Panc1 (cell line): Measurements from ENCODE around the gene TRRAP. TPM values are rescaled to one million over a fixed set of nuclear protein-coding genes. Genes with fewer than 3 reads are reported as not detected.

Experiments used
- ATAC-seq: fragments of 200-7000 bp; cut with Tn5 transposase; 2 replicates; pipeline ENCODE4 v1.9.1; 2020; ENCODE audit warnings: mild to moderate bottlenecking, moderate library complexity
- BruUV-seq: library from RNA; stranded (reverse); fragments of 400-500 nt; replicated peaks from 2 replicates; lab custom pipeline; 2021; lab: Mats Ljungman, UMichigan
- CTCF ChIA-PET: fragments of 300-600 bp; sonication (Branson Sonifier 250); formaldehyde crosslinking; loops from one replicate; lab custom pipeline; 2022; ENCODE audit warnings: antibody characterized with exemption; lab: Charles Lee
- POLR2A ChIA-PET: fragments of 300-600 bp; sonication (Branson Sonifier 250); formaldehyde crosslinking; loops from one replicate; lab custom pipeline; 2022; ENCODE audit warnings: antibody characterized with exemption; lab: Charles Lee
- DNase-seq: peaks from one replicate; pipeline ENCODE4 v3.0.0-alpha.2; 2010; ENCODE audit warnings: low read depth, low spot score
- H3K27ac ChIP-seq: 2 replicates; pipeline ENCODE4 v1.5.1; 2011; ENCODE audit warnings: mild to moderate bottlenecking, low read length, inconsistent platforms
- H3K27me3 ChIP-seq: fragments of 200-500 bp; sonication (Bioruptor generic); 2 replicates; pipeline ENCODE4 v1.6.0; 2014; ENCODE audit warnings: low read length, inconsistent platforms; ENCODE audit not compliant: control insufficient read depth, insufficient read depth
- H3K36me3 ChIP-seq: fragments of 200-500 bp; sonication (Bioruptor generic); 2 replicates; pipeline ENCODE4 v1.5.1; 2014; ENCODE audit warnings: inconsistent platforms, mild to moderate bottlenecking, low read length, moderate library complexity; ENCODE audit not compliant: control insufficient read depth, insufficient read depth
- H3K4me1 ChIP-seq: 2 replicates; pipeline ENCODE4 v1.5.1; 2011; ENCODE audit warnings: inconsistent platforms, mild to moderate bottlenecking, low read length, moderate library complexity; ENCODE audit not compliant: control insufficient read depth, insufficient read depth
- H3K4me3 ChIP-seq, 2 experiments: 2 replicates each; pipeline ENCODE4 v1.5.1; 2011 to 2012; ENCODE audit warnings: low read depth in 2 of 2, low read length in 2 of 2, mild to moderate bottlenecking in 2 of 2, inconsistent platforms in 1 of 2, moderate library complexity in 1 of 2
- H3K9me3 ChIP-seq: fragments of 200-500 bp; sonication (Bioruptor generic); 2 replicates; pipeline ENCODE4 v1.5.1; 2014; ENCODE audit warnings: low read depth, mild to moderate bottlenecking, inconsistent platforms, low read length, moderate library complexity; ENCODE audit not compliant: control insufficient read depth, insufficient read depth
- POLR2AphosphoS5 ChIP-seq: IDR thresholded peaks from 2 replicates; pipeline ENCODE4 v1.6.1; 2012; ENCODE audit warnings: mild to moderate bottlenecking, low read depth, low read length, moderate library complexity
- REST ChIP-seq, 2 experiments: IDR thresholded peaks; 2 replicates each; pipeline ENCODE4 v1.6.1; 2011 to 2012; ENCODE audit warnings: low read depth in 2 of 2, control low read depth in 1 of 2, low read length in 1 of 2, mild to moderate bottlenecking in 1 of 2, moderate library complexity in 1 of 2; ENCODE audit not compliant: insufficient read depth in 1 of 2
- SIN3A ChIP-seq: IDR thresholded peaks from 2 replicates; pipeline ENCODE4 v1.6.1; 2012; ENCODE audit warnings: low read depth, mild to moderate bottlenecking, low read length, moderate library complexity, borderline replicate concordance; ENCODE audit not compliant: insufficient read depth
- TCF7L2 ChIP-seq: IDR thresholded peaks from 2 replicates; pipeline ENCODE4 v1.6.1; 2011; ENCODE audit warnings: mild to moderate bottlenecking, low read depth, low read length, inconsistent platforms
- in situ Hi-C: cut with HindIII; loops from 2 replicates; pipeline ENCODE4 v1.10.0; 2016; ENCODE audit warnings: low sequenced_read_pairs, low pct_unique_long_range_greater_than_20kb
- intact Hi-C: fragments of 100-400 bp; cut with micrococcal nuclease; formaldehyde crosslinking; loops from one replicate; pipeline ENCODE4 v1.10.0; 2022; ENCODE audit not compliant: unreplicated experiment
- total RNA-seq: library from RNA; stranded (reverse); gene quantifications from one replicate; pipeline ENCODE4 v1.2.1, GENCODE V29; 2021; ENCODE audit not compliant: unreplicated experiment
- TF ChIP-seq, protein P1 (sequence below): fragments of 450-650 bp; IDR thresholded peaks from 2 replicates; pipeline ENCODE4 v1.5.1; 2017; ENCODE audit warnings: mild to moderate bottlenecking

The TRRAP gene
- total RNA-seq, 1 experiment from 2014 or later, result 44.9 TPM

DNA sequence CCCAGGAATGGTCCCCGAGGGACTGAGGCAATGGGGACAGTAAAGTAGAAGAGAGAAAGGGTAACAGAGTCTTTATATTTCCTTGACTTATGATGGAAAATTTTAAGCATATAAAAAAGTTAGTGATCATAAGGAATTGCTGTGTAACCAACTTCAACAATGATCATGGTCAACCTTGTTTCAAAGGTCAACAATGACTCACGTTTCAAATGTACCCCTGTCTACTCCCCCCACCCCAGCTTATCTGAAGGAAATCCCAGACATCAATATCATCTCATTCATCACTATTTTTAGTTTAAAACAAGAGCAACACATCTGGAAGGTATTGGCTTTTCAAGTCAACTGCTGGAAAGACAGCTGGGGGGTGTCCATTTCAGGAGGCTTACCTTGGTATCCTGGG is 172.6 kb downstream of the TRRAP start:
- no peaks in the 10 kb centered on the region for H3K27me3 ChIP-seq
- H3K9me3 ChIP-seq, result no peaks in the 10 kb centered on the region
- no peaks in the 10 kb centered on the region; the same call in 1 of the 2 replicates for H3K4me1 ChIP-seq
- in situ Hi-C loops, result no loop called here
- CTCF ChIA-PET, result no interaction called here
- TF ChIP-seq, protein P1, sequence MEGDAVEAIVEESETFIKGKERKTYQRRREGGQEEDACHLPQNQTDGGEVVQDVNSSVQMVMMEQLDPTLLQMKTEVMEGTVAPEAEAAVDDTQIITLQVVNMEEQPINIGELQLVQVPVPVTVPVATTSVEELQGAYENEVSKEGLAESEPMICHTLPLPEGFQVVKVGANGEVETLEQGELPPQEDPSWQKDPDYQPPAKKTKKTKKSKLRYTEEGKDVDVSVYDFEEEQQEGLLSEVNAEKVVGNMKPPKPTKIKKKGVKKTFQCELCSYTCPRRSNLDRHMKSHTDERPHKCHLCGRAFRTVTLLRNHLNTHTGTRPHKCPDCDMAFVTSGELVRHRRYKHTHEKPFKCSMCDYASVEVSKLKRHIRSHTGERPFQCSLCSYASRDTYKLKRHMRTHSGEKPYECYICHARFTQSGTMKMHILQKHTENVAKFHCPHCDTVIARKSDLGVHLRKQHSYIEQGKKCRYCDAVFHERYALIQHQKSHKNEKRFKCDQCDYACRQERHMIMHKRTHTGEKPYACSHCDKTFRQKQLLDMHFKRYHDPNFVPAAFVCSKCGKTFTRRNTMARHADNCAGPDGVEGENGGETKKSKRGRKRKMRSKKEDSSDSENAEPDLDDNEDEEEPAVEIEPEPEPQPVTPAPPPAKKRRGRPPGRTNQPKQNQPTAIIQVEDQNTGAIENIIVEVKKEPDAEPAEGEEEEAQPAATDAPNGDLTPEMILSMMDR, result no peak
- 0 out of 2 replicates have a peak, but pooled peaks have one; percentile 11 for TF ChIP-seq POLR2AphosphoS5
- DNase-seq, result no peak
- H3K27ac ChIP-seq, result no peak overlapping the region
- H3K36me3 ChIP-seq, result peaks cover 35% of the 10 kb centered on the region
- intact Hi-C loops, result no loop called here
- POLR2A ChIA-PET, result no interaction called here
- no peak for ATAC-seq
- no peak overlapping the region for H3K4me3 ChIP-seq
- BruUV-seq, result no TSS peak

DNA sequence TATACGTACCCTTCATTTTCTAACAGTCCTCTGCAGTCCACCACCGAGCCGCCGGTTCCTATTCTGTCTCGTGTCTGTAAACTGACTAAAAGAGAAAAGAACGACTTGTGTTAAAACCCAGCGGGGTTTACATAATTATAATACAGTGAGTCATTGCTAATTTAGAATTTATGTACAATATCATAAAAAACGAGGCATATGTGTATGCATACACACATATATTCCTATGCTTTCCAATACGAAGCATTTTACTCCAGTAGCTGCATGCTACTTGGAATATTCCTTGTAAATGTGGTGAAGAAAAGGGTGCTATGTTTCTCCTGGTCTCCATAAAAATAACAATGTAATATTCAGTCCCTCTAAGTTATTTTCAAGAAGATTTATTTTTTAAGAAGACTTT is 176.4 kb downstream of the TRRAP start:
- Histone ChIP-seq H3K27ac (no peak overlapping the region), H3K9me3 (no peaks in the 10 kb centered on the region), H3K4me1 (no peaks in the 10 kb centered on the region; the same call in 1 of the 2 replicates), H3K4me3 (no peak overlapping the region), H3K36me3 (peaks cover 37% of the 10 kb centered on the region), H3K27me3 (no peaks in the 10 kb centered on the region)
- BruUV-seq, result no TSS peak
- in situ Hi-C loops (no loop called here), intact Hi-C loops (no loop called here)
- TF ChIP-seq REST (IDR thresholded peaks at IDR 0.05; ENCODE audit: insufficient read depth in 1 of 2, low read depth in 2 of 2, low read length in 1 of 2), result no peak
- TF ChIP-seq TCF7L2, result no peak
- TF ChIP-seq SIN3A, result no peak
- TF ChIP-seq, protein P1, result no peak
- TF ChIP-seq POLR2AphosphoS5, result no peak
- CTCF ChIA-PET, result interaction anchor here (0.7 kb wide), 1 partner anchor 15 kb away, joined by 8 read pairs; no protein-coding TSS in a partner anchor
- POLR2A ChIA-PET, result no interaction called here
- no peak for ATAC-seq
- no peak for DNase-seq
